ENCODE data around the gene RAD18.

DNA sequence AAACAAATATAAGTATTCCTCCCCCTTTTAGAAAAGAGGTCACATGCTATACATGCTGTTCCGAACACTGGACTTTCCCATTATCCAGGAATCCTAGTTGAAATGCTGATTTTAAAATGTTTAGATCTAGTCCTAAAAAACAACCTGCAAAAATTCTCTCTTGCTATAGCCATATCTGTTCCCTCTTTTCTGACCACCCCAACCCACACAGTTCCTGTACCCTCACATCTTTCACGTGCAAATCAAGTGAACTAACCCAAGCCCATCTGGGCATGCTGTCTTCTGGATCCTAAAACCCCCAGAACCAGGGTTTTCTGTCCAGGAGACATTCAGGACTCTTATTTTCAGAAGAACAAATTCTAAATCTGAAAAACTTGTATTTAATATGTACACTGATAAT, 67.4 kb downstream of the RAD18 start:
- TF ChIP-seq CTCF (IDR thresholded peaks at IDR 0.05) (no peak), POLR2AphosphoS5 (IDR thresholded peaks at IDR 0.05; ENCODE audit: low read depth, low read length) (no peak), TCF7L2 (IDR thresholded peaks at IDR 0.05; ENCODE audit: low read depth, low read length) (no peak), SIN3A (IDR thresholded peaks at IDR 0.05; ENCODE audit: borderline replicate concordance, insufficient read depth, low read depth, low read length) (no peak)
- TF ChIP-seq, protein P1, sequence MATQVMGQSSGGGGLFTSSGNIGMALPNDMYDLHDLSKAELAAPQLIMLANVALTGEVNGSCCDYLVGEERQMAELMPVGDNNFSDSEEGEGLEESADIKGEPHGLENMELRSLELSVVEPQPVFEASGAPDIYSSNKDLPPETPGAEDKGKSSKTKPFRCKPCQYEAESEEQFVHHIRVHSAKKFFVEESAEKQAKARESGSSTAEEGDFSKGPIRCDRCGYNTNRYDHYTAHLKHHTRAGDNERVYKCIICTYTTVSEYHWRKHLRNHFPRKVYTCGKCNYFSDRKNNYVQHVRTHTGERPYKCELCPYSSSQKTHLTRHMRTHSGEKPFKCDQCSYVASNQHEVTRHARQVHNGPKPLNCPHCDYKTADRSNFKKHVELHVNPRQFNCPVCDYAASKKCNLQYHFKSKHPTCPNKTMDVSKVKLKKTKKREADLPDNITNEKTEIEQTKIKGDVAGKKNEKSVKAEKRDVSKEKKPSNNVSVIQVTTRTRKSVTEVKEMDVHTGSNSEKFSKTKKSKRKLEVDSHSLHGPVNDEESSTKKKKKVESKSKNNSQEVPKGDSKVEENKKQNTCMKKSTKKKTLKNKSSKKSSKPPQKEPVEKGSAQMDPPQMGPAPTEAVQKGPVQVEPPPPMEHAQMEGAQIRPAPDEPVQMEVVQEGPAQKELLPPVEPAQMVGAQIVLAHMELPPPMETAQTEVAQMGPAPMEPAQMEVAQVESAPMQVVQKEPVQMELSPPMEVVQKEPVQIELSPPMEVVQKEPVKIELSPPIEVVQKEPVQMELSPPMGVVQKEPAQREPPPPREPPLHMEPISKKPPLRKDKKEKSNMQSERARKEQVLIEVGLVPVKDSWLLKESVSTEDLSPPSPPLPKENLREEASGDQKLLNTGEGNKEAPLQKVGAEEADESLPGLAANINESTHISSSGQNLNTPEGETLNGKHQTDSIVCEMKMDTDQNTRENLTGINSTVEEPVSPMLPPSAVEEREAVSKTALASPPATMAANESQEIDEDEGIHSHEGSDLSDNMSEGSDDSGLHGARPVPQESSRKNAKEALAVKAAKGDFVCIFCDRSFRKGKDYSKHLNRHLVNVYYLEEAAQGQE (IDR thresholded peaks at IDR 0.05; ENCODE audit: insufficient read depth in 1 of 2, low read depth in 2 of 2, low read length in 1 of 2), result no peak

Measured in Panc1 (cell line).